ENCODE measurements around the gene DPEP1.

DNA sequence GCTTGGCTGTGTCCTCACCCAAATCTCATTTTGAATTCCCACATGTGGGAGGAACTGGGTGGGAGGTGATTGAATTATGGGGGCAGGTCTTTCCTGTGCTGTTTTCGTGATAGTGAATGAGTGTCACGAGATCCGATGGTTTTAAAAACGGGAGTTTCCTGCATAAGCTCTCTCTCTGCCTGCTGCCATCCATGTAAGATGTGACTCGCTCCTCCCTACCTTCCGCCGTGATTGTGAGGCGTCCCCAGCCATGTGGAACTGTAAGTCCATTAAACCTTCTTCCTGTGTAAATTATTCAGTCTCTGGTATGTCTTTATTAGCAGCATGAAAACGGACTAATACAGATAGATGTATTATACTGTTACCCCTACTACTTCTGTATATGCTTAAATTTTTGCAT is 47.8 kb downstream of the DPEP1 start:
- TF ChIP-seq POLR2A (IDR thresholded peaks at IDR 0.05; ENCODE audit: low read depth, low read length): no peak
- TF ChIP-seq TAF1 (IDR thresholded peaks at IDR 0.05; ENCODE audit: borderline replicate concordance, low read depth, low read length): no peak
